A673 (cell line): ENCODE measurements around the gene LPP. TPM values are rescaled to one million over a fixed set of nuclear protein-coding genes. Genes with fewer than 3 reads are reported as not detected.

Source experiments
- BruUV-seq: library from RNA; stranded (reverse); fragments of 400-500 nt; replicated peaks from 2 replicates; lab custom pipeline; 2021; lab: Mats Ljungman, UMichigan
- CTCF ChIA-PET: fragments of 300-600 bp; sonication (Branson Sonifier 250); formaldehyde crosslinking; loops from one replicate; lab custom pipeline; 2022; ENCODE audit warnings: antibody characterized with exemption; lab: Charles Lee
- POLR2A ChIA-PET: fragments of 300-600 bp; sonication (Branson Sonifier 250); formaldehyde crosslinking; loops from one replicate; lab custom pipeline; 2022; ENCODE audit warnings: antibody characterized with exemption; ENCODE audit not compliant: low non-redundant PET; lab: Charles Lee
- DNase-seq: peaks from one replicate; pipeline ENCODE4 v3.0.0-alpha.2; 2015; ENCODE audit warnings: low spot score
- H3K27ac ChIP-seq: fragments of 200-600 bp; sonication (generic); 2 replicates; pipeline ENCODE4 v1.5.1; 2016; ENCODE audit warnings: mixed run types, low read depth, mild to moderate bottlenecking, mixed read lengths, antibody characterized with exemption, low read length; ENCODE audit not compliant: poor library complexity, severe bottlenecking
- H3K27me3 ChIP-seq: fragments of 200-600 bp; sonication (generic); replicated peaks from 2 replicates; pipeline ENCODE4 v1.6.1; 2017; ENCODE audit warnings: mixed run types, low read depth, mild to moderate bottlenecking, mixed read lengths, antibody characterized with exemption, low read length; ENCODE audit not compliant: insufficient read depth, poor library complexity
- H3K36me3 ChIP-seq: fragments of 200-600 bp; sonication (generic); 2 replicates; pipeline ENCODE4 v1.6.1; 2016; ENCODE audit warnings: mixed run types, mild to moderate bottlenecking, mixed read lengths, antibody characterized with exemption, low read length; ENCODE audit not compliant: insufficient read depth, poor library complexity, severe bottlenecking
- H3K4me1 ChIP-seq: fragments of 200-600 bp; sonication (generic); 2 replicates; pipeline ENCODE4 v1.6.1; 2017; ENCODE audit warnings: mixed run types, mild to moderate bottlenecking, mixed read lengths, antibody characterized with exemption, low read length; ENCODE audit not compliant: insufficient read depth, poor library complexity, severe bottlenecking
- H3K4me3 ChIP-seq: fragments of 200-600 bp; sonication (generic); 2 replicates; pipeline ENCODE4 v1.5.1; 2016; ENCODE audit warnings: low read depth, mixed run types, mild to moderate bottlenecking, mixed read lengths, low read length; ENCODE audit not compliant: poor library complexity, severe bottlenecking
- H3K9me3 ChIP-seq: fragments of 200-600 bp; sonication (generic); 2 replicates; pipeline ENCODE4 v1.6.1; 2016; ENCODE audit warnings: mixed run types, low read depth, mild to moderate bottlenecking, mixed read lengths, antibody characterized with exemption, low read length; ENCODE audit not compliant: poor library complexity, severe bottlenecking
- EZH2 ChIP-seq: fragments of 200-600 bp; sonication (generic); IDR thresholded peaks from 2 replicates; pipeline ENCODE4 v1.6.1; 2017; ENCODE audit warnings: borderline replicate concordance, low read depth, mild to moderate bottlenecking, mixed read lengths, antibody characterized with exemption, low read length; ENCODE audit not compliant: poor library complexity, severe bottlenecking
- intact Hi-C: fragments of 100-400 bp; cut with micrococcal nuclease; formaldehyde crosslinking; loops from one replicate; pipeline ENCODE4 v1.10.0; 2022; ENCODE audit not compliant: unreplicated experiment
- total RNA-seq: library from RNA; stranded (reverse); gene quantifications from 2 replicates; pipeline ENCODE4 v1.2.3, GENCODE V29; 2021
- TF ChIP-seq, protein P1 (sequence below): fragments of 300-800, 200-600 bp; sonication (generic); conservative IDR thresholded peaks from 2 replicates; pipeline ENCODE4 v1.5.1; 2017; ENCODE audit warnings: low read depth, mild to moderate bottlenecking, antibody characterized with exemption, low read length, moderate library complexity, mixed read lengths

Gene LPP
- total RNA-seq, 1 experiment from 2014 or later: 39.7 TPM

DNA sequence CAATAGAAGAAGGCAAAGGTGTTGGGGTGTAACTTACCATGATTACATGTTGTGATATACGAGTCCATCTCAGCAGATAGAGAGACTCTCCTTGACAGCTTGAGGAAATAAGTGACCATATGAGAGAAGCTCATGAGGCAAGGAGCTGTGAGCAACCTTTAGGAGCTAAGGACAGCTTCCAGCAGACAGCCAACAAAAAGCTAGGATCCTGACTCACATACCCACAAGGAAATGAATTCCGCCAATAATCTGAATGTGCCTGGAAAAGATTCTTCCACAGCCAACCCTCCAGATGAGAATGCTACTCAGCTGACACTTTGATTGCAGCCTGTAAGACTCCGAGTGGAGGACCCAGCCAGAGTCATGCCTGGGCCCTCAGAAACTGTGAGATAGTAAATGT, 678.2 kb downstream of the LPP start:
- no peaks in the 10 kb centered on the region for H3K36me3 ChIP-seq
- TF ChIP-seq, protein P1, sequence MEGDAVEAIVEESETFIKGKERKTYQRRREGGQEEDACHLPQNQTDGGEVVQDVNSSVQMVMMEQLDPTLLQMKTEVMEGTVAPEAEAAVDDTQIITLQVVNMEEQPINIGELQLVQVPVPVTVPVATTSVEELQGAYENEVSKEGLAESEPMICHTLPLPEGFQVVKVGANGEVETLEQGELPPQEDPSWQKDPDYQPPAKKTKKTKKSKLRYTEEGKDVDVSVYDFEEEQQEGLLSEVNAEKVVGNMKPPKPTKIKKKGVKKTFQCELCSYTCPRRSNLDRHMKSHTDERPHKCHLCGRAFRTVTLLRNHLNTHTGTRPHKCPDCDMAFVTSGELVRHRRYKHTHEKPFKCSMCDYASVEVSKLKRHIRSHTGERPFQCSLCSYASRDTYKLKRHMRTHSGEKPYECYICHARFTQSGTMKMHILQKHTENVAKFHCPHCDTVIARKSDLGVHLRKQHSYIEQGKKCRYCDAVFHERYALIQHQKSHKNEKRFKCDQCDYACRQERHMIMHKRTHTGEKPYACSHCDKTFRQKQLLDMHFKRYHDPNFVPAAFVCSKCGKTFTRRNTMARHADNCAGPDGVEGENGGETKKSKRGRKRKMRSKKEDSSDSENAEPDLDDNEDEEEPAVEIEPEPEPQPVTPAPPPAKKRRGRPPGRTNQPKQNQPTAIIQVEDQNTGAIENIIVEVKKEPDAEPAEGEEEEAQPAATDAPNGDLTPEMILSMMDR: no peak
- no peak for TF ChIP-seq EZH2
- H3K4me1 ChIP-seq: no peaks in the 10 kb centered on the region
- BruUV-seq: no TSS peak
- no peaks in the 10 kb centered on the region for H3K9me3 ChIP-seq
- intact Hi-C loops: loop anchor here (5.0 kb wide), 1 partner anchor 120 kb away; no protein-coding TSS in a partner anchor
- no peak overlapping the region for H3K4me3 ChIP-seq
- H3K27me3 ChIP-seq: no peaks in the 10 kb centered on the region
- CTCF ChIA-PET: no interaction called here
- DNase-seq: no peak
- POLR2A ChIA-PET: no interaction called here
- H3K27ac ChIP-seq: no peak overlapping the region

DNA sequence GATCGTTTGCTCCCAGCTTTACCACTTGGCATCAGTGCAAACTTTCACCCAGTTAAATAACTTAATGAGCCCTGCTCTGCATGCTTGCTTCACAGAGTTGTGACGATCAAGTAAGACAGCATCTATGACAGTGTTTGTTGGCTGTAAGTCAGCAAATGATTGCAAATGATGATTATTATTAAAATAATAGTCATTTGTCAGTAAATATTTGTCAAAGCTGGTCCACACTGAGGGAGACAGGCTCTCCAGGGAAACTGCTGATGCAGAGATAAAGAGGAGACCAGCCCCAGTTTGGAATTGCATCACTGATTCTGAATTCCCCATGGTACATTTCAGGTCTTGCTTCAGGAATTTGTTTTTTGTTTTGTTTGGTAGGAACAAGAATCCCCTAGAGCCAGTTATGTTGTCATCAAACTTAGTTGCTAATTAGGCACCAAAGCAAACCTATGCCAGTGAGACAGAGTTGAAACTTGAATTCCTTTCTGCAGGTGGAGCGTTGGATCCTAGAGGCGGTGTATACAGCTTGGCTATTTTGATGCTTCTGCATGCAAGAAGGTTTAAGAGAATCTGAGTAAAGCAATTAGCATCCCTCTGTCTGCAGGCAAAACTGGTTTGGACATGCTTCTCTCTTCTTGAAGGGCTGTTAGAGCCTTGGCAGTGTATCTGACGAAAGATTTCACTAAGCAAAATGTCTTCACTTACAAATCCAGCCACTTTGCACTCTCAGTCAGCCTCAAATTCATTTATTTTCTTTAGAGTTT, 679.2 kb downstream of the LPP start:
- no peaks in the 10 kb centered on the region for H3K36me3 ChIP-seq
- DNase-seq: no peak
- H3K4me3 ChIP-seq: no peak overlapping the region
- ChIA-PET CTCF (no interaction called here), POLR2A (no interaction called here)
- no peaks in the 10 kb centered on the region for H3K27me3 ChIP-seq
- no peaks in the 10 kb centered on the region for H3K4me1 ChIP-seq
- TF ChIP-seq, protein P1: no peak
- TF ChIP-seq EZH2: no peak
- intact Hi-C loops: loop anchor here (5.0 kb wide), 1 partner anchor 119 kb away; no protein-coding TSS in a partner anchor
- no peak overlapping the region for H3K27ac ChIP-seq
- H3K9me3 ChIP-seq: no peaks in the 10 kb centered on the region
- BruUV-seq: no TSS peak

DNA sequence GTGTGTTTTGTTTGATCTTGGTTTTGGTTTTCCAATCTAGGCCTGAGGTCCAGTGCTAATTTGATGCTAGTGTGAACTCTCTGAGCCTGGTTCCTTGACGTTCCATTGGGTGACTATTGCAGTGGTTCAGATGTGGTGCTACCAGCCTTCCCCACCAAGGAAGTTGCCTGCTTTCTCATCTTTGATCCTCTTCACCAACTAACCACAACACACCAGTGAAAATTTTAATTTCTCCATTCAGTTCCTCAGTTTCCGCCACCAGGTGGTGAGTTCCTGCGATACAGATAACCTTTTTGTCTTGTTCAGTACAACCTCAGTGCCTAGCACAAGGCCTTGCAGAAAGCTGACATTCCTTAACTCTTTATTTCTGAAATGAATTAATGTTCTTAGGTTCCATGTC, 680.4 kb downstream of the LPP start:
- no peak for DNase-seq
- Histone ChIP-seq H3K4me3 (no peak overlapping the region), H3K9me3 (no peaks in the 10 kb centered on the region), H3K27me3 (no peaks in the 10 kb centered on the region), H3K27ac (no peak overlapping the region), H3K36me3 (no peaks in the 10 kb centered on the region), H3K4me1 (no peaks in the 10 kb centered on the region)
- no peak for TF ChIP-seq EZH2
- TF ChIP-seq, protein P1: no peak
- ChIA-PET POLR2A (no interaction called here), CTCF (interaction anchor here (0.5 to 1.0 kb wide), 2 partner anchors 125 to 399 kb away, joined by 3 read pairs; no protein-coding TSS in a partner anchor)
- no TSS peak for BruUV-seq
- intact Hi-C loops: loop anchor here (5.0 kb wide), 1 partner anchor 118 kb away; no protein-coding TSS in a partner anchor
